SK-N-SH treated with all-trans-retinoic acid at 6 μM for 48 hours (cell line): Measurements from ENCODE around the gene MMADHC.
A peak's percentile ranks its signal among the peaks of the same experiment; 100 is the strongest.

Source experiments
- ATAC-seq: fragments of 200-7000 bp; cut with Tn5 transposase; 3 replicates; pipeline ENCODE4 v1.9.1; 2020; ENCODE audit warnings: mild to moderate bottlenecking, moderate library complexity
- ARNTL ChIP-seq: fragments of 450-650 bp; formaldehyde crosslinking; IDR thresholded peaks from 2 replicates; pipeline ENCODE4 v1.5.0; 2020; ENCODE audit warnings: low read depth, mild to moderate bottlenecking, moderate library complexity, borderline replicate concordance
- BACH2 ChIP-seq: fragments of 250-450 bp; sonication (Bioruptor Pico); IDR thresholded peaks from 2 replicates; pipeline ENCODE4 v1.9.0; 2021; ENCODE audit warnings: mild to moderate bottlenecking, borderline replicate concordance
- CSDC2 ChIP-seq: fragments of 250-450 bp; sonication (Bioruptor Pico); IDR thresholded peaks from 2 replicates; pipeline ENCODE4 v1.5.0; 2020; ENCODE audit warnings: mild to moderate bottlenecking, moderate library complexity
- ESRRG ChIP-seq: fragments of 250-450 bp; sonication (Bioruptor Pico); IDR thresholded peaks from 2 replicates; pipeline ENCODE4 v1.6.1; 2021; ENCODE audit warnings: mild to moderate bottlenecking
- GLIS3 ChIP-seq: fragments of 250-450 bp; sonication (Bioruptor Pico); IDR thresholded peaks from 2 replicates; pipeline ENCODE4 v1.5.0; 2020; ENCODE audit warnings: mild to moderate bottlenecking, moderate library complexity
- ISL1 ChIP-seq: fragments of 250-450 bp; sonication (Bioruptor Pico); IDR thresholded peaks from 2 replicates; pipeline ENCODE4 v2.1.2; 2022; ENCODE audit warnings: mild to moderate bottlenecking, moderate library complexity
- OSR1 ChIP-seq: fragments of 250-450 bp; sonication (Bioruptor Pico); IDR thresholded peaks from 2 replicates; pipeline ENCODE4 v1.8.0; 2022; ENCODE audit warnings: moderate library complexity, mild to moderate bottlenecking, inconsistent platforms
- PPARA ChIP-seq: fragments of 250-450 bp; sonication (Bioruptor Pico); IDR thresholded peaks from 2 replicates; pipeline ENCODE4 v1.5.0; 2020; ENCODE audit warnings: mild to moderate bottlenecking, borderline replicate concordance
- RARB ChIP-seq: fragments of 250-450 bp; sonication (Bioruptor Pico); IDR thresholded peaks from 2 replicates; pipeline ENCODE4 v1.8.0; 2021; ENCODE audit warnings: mild to moderate bottlenecking, moderate library complexity
- SNAI2 ChIP-seq: fragments of 250-450 bp; sonication (Bioruptor Pico); IDR thresholded peaks from 2 replicates; pipeline ENCODE4 v1.5.0; 2020; ENCODE audit warnings: mild to moderate bottlenecking, moderate library complexity
- TOX ChIP-seq: fragments of 250-450 bp; sonication (Bioruptor Pico); IDR thresholded peaks from 2 replicates; pipeline ENCODE4 v1.8.0; 2021; ENCODE audit warnings: mild to moderate bottlenecking, moderate library complexity, borderline replicate concordance
- ZC3H10 ChIP-seq: fragments of 250-450 bp; sonication (Bioruptor Pico); IDR thresholded peaks from 2 replicates; pipeline ENCODE4 v1.5.1; 2021; ENCODE audit warnings: mild to moderate bottlenecking, moderate library complexity
- ZFP30 ChIP-seq: fragments of 450-650 bp; formaldehyde crosslinking; IDR thresholded peaks from 2 replicates; pipeline ENCODE4 v1.5.0; 2022; ENCODE audit warnings: mild to moderate bottlenecking, moderate library complexity
- ZNF565 ChIP-seq: fragments of 450-650 bp; formaldehyde crosslinking; conservative IDR thresholded peaks from 2 replicates; pipeline ENCODE4 v1.5.0; 2020; ENCODE audit warnings: low read depth, mild to moderate bottlenecking, moderate library complexity
- ZNF70 ChIP-seq: fragments of 450-650 bp; formaldehyde crosslinking; IDR thresholded peaks from 2 replicates; pipeline ENCODE4 v1.5.0; 2020; ENCODE audit warnings: mild to moderate bottlenecking, moderate library complexity
- TF ChIP-seq, protein P1 (sequence below): fragments of 250-450 bp; sonication (Bioruptor Pico); IDR thresholded peaks from 2 replicates; pipeline ENCODE4 v1.5.1; 2021; ENCODE audit warnings: mild to moderate bottlenecking, moderate library complexity
- TF ChIP-seq, protein P2 (sequence below): fragments of 250-450 bp; sonication (Bioruptor Pico); IDR thresholded peaks from 2 replicates; pipeline ENCODE4 v1.8.0; 2020; ENCODE audit warnings: mild to moderate bottlenecking, moderate library complexity, borderline replicate concordance
- TF ChIP-seq, protein P3 (sequence below): fragments of 250-450 bp; sonication (Bioruptor Pico); IDR thresholded peaks from 2 replicates; pipeline ENCODE4 v1.5.0; 2020; ENCODE audit warnings: mild to moderate bottlenecking, moderate library complexity
- TF ChIP-seq, protein P4 (sequence below): fragments of 250-450 bp; sonication (Bioruptor Pico); IDR thresholded peaks from 2 replicates; pipeline ENCODE4 v1.8.0; 2021; ENCODE audit warnings: low read depth, mild to moderate bottlenecking, moderate library complexity, borderline replicate concordance
- TF ChIP-seq, protein P5 (sequence below): fragments of 250-450 bp; sonication (Bioruptor Pico); IDR thresholded peaks from 2 replicates; pipeline ENCODE4 v1.5.1; 2020; ENCODE audit warnings: low read depth, mild to moderate bottlenecking, moderate library complexity

MMADHC gene

DNA sequence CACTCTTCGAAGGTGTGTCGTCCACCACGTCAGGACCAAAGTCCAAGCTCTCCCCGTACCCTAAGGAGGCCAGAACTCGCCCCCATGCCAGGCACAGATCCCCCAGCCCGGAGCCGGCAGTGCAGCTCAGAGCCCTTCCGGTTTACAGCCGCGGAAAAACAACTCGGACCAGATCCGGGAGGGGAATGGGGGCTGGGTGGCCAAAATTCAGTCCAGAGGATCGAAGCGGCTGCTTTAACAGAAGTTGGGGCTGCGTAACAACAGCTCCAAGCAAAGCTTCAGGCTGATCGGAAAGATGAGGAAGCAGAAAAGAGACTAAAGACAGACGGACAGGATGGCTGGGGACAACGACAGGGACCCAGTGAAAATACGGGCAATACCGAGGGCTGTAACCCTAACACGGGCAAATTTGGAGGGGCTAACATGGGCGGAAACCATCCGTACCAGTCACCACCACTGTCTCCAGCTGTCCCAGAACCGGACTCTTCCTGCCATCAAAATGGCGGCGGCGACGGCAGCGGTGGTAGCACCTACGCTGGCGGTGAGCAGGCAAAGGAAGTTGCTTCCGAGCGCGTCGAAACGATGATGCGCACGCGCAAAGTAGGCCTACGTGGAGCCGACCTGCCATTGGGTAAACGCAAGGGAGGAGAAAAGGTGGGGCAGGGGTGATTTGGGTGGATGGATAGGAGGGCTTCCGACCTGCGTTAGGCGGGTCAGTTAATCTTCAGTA, at the start of gene MMADHC:
MMADHC (minus strand) TSS at position 556 of the 730 bp plus-strand sequence. CDS start 678 bp downstream, outside the sequence.
- ATAC-seq, result peak; percentile 97
- no peak for TF ChIP-seq ESRRG (CRISPR knock-in tag)
- TF ChIP-seq, protein P1, sequence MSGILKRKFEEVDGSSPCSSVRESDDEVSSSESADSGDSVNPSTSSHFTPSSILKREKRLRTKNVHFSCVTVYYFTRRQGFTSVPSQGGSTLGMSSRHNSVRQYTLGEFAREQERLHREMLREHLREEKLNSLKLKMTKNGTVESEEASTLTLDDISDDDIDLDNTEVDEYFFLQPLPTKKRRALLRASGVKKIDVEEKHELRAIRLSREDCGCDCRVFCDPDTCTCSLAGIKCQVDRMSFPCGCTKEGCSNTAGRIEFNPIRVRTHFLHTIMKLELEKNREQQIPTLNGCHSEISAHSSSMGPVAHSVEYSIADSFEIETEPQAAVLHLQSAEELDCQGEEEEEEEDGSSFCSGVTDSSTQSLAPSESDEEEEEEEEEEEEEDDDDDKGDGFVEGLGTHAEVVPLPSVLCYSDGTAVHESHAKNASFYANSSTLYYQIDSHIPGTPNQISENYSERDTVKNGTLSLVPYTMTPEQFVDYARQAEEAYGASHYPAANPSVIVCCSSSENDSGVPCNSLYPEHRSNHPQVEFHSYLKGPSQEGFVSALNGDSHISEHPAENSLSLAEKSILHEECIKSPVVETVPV (CRISPR knock-in tag), result 0 out of 2 replicates have a peak, but pooled peaks have one; percentile 41

DNA sequence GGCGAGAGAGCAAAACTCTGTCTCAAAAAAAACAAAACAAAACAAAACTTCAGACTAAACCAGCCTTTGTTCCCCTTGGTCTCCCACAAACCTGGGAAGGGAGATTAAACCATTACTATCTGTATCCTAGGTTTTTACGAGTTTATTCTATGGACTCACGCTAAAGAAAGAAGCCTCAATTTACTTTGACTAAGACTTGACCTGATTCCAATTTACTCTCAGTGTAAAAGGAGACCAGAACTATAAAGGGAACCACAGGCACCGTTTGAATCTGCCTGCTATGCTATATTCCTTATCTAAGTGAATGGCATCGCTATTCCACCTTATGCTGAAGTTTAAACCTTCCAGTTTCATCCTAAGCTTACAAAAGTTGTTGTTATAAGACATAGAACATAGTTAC, 46.5 kb upstream of the MMADHC start:
- no peak for ATAC-seq
- no peak for TF ChIP-seq ZC3H10
- no peak for TF ChIP-seq ZNF70 (CRISPR knock-in tag)
- no peak for TF ChIP-seq ISL1 (CRISPR knock-in tag)
- TF ChIP-seq ZFP30 (CRISPR knock-in tag), result no peak
- TF ChIP-seq, protein P2, sequence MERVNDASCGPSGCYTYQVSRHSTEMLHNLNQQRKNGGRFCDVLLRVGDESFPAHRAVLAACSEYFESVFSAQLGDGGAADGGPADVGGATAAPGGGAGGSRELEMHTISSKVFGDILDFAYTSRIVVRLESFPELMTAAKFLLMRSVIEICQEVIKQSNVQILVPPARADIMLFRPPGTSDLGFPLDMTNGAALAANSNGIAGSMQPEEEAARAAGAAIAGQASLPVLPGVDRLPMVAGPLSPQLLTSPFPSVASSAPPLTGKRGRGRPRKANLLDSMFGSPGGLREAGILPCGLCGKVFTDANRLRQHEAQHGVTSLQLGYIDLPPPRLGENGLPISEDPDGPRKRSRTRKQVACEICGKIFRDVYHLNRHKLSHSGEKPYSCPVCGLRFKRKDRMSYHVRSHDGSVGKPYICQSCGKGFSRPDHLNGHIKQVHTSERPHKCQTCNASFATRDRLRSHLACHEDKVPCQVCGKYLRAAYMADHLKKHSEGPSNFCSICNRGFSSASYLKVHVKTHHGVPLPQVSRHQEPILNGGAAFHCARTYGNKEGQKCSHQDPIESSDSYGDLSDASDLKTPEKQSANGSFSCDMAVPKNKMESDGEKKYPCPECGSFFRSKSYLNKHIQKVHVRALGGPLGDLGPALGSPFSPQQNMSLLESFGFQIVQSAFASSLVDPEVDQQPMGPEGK (CRISPR knock-in tag), result no peak
- TF ChIP-seq, protein P3, sequence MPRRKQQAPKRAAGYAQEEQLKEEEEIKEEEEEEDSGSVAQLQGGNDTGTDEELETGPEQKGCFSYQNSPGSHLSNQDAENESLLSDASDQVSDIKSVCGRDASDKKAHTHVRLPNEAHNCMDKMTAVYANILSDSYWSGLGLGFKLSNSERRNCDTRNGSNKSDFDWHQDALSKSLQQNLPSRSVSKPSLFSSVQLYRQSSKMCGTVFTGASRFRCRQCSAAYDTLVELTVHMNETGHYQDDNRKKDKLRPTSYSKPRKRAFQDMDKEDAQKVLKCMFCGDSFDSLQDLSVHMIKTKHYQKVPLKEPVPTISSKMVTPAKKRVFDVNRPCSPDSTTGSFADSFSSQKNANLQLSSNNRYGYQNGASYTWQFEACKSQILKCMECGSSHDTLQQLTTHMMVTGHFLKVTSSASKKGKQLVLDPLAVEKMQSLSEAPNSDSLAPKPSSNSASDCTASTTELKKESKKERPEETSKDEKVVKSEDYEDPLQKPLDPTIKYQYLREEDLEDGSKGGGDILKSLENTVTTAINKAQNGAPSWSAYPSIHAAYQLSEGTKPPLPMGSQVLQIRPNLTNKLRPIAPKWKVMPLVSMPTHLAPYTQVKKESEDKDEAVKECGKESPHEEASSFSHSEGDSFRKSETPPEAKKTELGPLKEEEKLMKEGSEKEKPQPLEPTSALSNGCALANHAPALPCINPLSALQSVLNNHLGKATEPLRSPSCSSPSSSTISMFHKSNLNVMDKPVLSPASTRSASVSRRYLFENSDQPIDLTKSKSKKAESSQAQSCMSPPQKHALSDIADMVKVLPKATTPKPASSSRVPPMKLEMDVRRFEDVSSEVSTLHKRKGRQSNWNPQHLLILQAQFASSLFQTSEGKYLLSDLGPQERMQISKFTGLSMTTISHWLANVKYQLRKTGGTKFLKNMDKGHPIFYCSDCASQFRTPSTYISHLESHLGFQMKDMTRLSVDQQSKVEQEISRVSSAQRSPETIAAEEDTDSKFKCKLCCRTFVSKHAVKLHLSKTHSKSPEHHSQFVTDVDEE (CRISPR knock-in tag), result no peak
- no peak for TF ChIP-seq ZNF565
- TF ChIP-seq, protein P4, sequence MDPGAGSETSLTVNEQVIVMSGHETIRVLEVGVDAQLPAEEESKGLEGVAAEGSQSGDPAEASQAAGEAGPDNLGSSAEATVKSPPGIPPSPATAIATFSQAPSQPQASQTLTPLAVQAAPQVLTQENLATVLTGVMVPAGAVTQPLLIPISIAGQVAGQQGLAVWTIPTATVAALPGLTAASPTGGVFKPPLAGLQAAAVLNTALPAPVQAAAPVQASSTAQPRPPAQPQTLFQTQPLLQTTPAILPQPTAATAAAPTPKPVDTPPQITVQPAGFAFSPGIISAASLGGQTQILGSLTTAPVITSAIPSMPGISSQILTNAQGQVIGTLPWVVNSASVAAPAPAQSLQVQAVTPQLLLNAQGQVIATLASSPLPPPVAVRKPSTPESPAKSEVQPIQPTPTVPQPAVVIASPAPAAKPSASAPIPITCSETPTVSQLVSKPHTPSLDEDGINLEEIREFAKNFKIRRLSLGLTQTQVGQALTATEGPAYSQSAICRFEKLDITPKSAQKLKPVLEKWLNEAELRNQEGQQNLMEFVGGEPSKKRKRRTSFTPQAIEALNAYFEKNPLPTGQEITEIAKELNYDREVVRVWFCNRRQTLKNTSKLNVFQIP (CRISPR knock-in tag), result no peak
- no peak for TF ChIP-seq CSDC2 (CRISPR knock-in tag)

DNA sequence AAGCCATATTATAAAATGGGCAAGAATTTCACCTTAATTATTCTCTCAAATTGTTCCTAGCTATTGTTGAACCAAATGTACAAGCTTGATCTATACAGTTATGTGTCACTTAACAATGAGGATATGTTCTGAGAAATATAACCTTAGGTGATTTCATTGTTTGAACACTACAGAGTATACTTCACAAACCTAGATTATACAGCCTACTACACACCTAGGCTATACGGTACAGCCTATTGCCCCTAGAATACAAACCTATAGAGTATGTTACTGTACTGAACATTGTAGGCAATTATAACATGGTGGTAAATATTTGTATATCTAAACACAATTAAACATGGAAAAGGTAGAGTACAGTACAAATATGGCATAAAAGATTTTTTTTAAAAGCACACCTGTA, 42.9 kb upstream of the MMADHC start:
- TF ChIP-seq ZC3H10 (no peak), GLIS3 (CRISPR knock-in tag) (no peak), ZNF565 (no peak), SNAI2 (CRISPR knock-in tag) (no peak), ARNTL (CRISPR knock-in tag) (no peak), RARB (no peak), OSR1 (CRISPR knock-in tag) (no peak), TOX (CRISPR knock-in tag) (no peak), ESRRG (CRISPR knock-in tag) (no peak), CSDC2 (CRISPR knock-in tag) (no peak), ZFP30 (CRISPR knock-in tag) (no peak), PPARA (no peak), ZNF70 (CRISPR knock-in tag) (no peak), BACH2 (CRISPR knock-in tag) (no peak), ISL1 (CRISPR knock-in tag) (no peak)
- TF ChIP-seq, protein P2 (CRISPR knock-in tag), result no peak
- TF ChIP-seq, protein P1 (CRISPR knock-in tag), result no peak
- TF ChIP-seq, protein P4 (CRISPR knock-in tag), result no peak
- TF ChIP-seq, protein P5, sequence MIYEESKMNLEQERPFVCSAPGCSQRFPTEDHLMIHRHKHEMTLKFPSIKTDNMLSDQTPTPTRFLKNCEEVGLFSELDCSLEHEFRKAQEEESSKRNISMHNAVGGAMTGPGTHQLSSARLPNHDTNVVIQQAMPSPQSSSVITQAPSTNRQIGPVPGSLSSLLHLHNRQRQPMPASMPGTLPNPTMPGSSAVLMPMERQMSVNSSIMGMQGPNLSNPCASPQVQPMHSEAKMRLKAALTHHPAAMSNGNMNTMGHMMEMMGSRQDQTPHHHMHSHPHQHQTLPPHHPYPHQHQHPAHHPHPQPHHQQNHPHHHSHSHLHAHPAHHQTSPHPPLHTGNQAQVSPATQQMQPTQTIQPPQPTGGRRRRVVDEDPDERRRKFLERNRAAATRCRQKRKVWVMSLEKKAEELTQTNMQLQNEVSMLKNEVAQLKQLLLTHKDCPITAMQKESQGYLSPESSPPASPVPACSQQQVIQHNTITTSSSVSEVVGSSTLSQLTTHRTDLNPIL (CRISPR knock-in tag), result no peak
- no peak for ATAC-seq
